Measurements from ENCODE around the gene CSMD2. TPM values are rescaled to one million over a fixed set of nuclear protein-coding genes. Genes with fewer than 3 reads are reported as not detected.
A peak's percentile ranks its signal among the peaks of the same experiment; 100 is the strongest.
"Not testable (repeated sequence)": the region's sequence is repeated elsewhere in the genome, so short reads cannot be mapped to it uniquely, and the experiment has no call there.

Gene CSMD2
- total RNA-seq, 2 experiments from 2014 or later = not detected

DNA sequence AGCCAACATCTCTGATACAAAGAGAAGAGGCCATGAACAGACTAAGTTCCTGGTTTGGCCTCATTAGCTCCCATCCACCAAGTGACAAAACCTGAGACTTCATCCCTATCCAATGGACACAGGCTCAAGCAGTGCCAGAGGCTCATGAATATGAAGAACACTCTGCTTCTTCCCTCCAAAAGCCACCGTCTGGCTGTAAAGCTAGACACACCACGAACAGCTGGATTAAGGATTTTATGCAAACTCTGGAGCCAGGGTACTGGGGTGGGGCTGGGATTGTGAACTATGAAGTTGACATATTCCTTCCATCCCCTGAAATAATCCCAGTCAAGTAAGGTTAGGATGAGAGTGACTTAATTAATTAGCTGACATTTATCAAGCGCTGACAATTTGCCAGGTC lies 139.4 kb downstream of the CSMD2 start:
- Mint-ChIP-seq H3K27me3 (ENCODE audit: low read depth) (peaks cover 9% of the 10 kb centered on the region), H3K4me3 (no peak overlapping the region), H3K36me3 (ENCODE audit: low read depth) (no peaks in the 10 kb centered on the region), H3K27ac (no peak overlapping the region), H3K4me1 (ENCODE audit: low read depth) (no peaks in the 10 kb centered on the region), H3K9me3 (no peaks in the 10 kb centered on the region)
- intact Hi-C loops (cut with micrococcal nuclease) = no loop called here
- no peak for DNase-seq
- CTCF ChIA-PET = no interaction called here

DNA sequence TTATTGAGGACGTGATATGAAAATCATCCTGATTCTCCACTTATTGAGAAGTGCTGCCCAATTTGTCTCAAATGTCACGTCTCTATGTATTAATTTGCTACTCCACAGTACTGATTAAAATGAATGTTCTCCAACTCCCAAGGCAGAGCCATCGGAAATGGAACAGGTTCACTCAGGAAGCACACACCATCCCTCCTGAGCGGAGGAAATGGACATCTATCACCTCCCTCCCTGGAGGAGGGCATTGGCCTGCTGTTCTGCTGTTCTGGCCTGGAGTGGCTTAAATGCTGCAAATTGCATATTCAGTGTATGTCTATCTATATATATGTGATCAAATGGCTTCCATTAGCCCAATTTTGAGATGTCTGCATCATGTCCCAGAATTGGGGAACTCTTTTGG lies 140.5 kb downstream of the CSMD2 start:
- no peaks in the 10 kb centered on the region for H3K36me3 Mint-ChIP-seq (ENCODE audit: low read depth)
- H3K4me3 Mint-ChIP-seq = no peak overlapping the region
- CTCF ChIA-PET = no interaction called here
- H3K4me1 Mint-ChIP-seq (ENCODE audit: low read depth) = no peaks in the 10 kb centered on the region
- no peaks in the 10 kb centered on the region for H3K9me3 Mint-ChIP-seq
- DNase-seq = no peak
- intact Hi-C loops (cut with micrococcal nuclease) = no loop called here
- H3K27me3 Mint-ChIP-seq (ENCODE audit: low read depth) = peaks cover 10% of the 10 kb centered on the region
- H3K27ac Mint-ChIP-seq = no peak overlapping the region

DNA sequence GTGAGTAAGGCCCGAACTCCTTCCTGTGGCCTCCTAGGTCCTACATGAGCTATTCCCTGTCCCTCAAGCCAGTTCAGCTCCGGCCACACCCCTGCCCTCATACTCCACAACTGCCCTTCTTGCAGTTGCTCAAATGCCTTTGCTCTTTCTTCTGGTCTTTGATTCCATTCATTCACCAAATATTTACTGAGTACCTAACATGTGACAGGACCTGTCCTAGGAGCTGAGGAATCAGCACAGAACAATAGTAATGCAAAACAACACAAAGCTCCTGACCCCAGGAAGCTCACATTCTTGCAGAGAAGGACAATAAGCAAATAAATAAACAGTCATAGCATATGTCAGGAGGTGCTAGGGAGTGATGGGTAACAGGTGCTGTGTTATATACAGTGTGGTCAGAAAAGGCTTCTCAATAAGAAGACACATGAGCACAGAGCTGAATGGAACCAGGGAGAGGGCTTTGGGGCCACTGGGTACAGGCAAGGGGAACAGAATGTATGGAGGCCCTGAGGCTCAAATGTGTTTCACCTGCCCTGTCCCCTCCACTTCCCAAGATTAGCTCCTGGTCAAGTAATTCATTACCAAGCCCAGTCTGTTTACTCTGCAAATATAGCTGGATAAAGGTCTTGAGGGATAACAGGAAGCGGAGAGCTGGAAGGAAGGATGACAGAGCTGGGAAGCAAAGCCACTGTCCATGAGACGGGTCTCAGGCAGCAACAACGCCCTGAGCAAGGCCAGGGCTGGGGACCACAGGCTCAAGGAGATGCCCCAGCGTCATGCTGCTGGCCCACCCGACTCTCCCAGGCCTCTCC lies 145.1 kb downstream of the CSMD2 start:
- no peaks in the 10 kb centered on the region for H3K4me1 Mint-ChIP-seq (ENCODE audit: low read depth)
- H3K27ac Mint-ChIP-seq = no peak overlapping the region
- peaks cover 9% of the 10 kb centered on the region for H3K27me3 Mint-ChIP-seq (ENCODE audit: low read depth)
- no peak for DNase-seq
- CTCF ChIA-PET = no interaction called here
- H3K36me3 Mint-ChIP-seq (ENCODE audit: low read depth) = no peaks in the 10 kb centered on the region
- H3K9me3 Mint-ChIP-seq = no peaks in the 10 kb centered on the region
- intact Hi-C loops (cut with micrococcal nuclease) = no loop called here
- no peak overlapping the region for H3K4me3 Mint-ChIP-seq

DNA sequence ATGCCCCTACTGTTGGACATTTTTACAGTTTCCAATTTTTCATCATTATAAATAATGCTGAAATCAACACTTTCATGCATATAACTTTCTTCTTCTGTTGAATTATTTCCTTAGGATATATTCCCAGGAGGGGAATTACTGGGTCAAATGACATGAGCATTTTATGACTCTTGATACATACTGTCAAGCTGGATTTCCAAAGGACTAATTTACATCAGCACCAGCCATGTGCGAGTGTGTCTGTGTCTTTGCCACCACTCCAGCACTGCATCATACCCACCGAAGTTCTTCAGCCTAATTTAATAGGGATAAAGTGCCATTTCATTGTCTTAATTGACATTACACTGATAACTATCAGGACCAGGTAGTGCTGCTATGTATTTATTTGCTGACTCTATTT lies 146.7 kb downstream of the CSMD2 start:
- no peak overlapping the region for H3K27ac Mint-ChIP-seq
- H3K27me3 Mint-ChIP-seq (ENCODE audit: low read depth) = peaks cover 15% of the 10 kb centered on the region
- no peak for DNase-seq
- CTCF ChIA-PET = no interaction called here
- H3K36me3 Mint-ChIP-seq (ENCODE audit: low read depth) = no peaks in the 10 kb centered on the region
- H3K9me3 Mint-ChIP-seq = no peaks in the 10 kb centered on the region
- intact Hi-C loops (cut with micrococcal nuclease) = no loop called here
- H3K4me3 Mint-ChIP-seq = no peak overlapping the region
- no peaks in the 10 kb centered on the region for H3K4me1 Mint-ChIP-seq (ENCODE audit: low read depth)

DNA sequence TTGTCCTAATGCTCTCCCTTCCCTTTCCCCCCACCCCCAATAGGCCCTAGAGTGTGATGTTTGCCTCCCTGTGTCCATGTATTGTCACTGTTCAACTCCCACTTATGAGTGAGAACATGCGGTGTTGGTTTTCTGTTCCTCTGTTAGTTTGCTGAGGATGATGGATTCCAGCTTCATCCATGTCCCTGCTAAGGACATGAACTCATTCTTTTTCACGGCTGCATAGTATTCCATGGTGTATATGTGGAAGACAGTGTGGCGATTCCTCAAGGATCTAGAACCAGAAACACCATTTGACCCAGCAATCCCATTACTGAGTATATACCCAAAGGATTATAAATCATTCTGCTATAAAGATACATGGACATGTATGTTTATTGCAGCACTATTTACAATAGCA lies 148.7 kb downstream of the CSMD2 start:
- H3K36me3 Mint-ChIP-seq (ENCODE audit: low read depth); H3K4me1 Mint-ChIP-seq (ENCODE audit: low read depth); DNase-seq; intact Hi-C loops (cut with micrococcal nuclease); H3K9me3 Mint-ChIP-seq; CTCF ChIA-PET; H3K4me3 Mint-ChIP-seq; H3K27ac Mint-ChIP-seq: not testable (repeated sequence)
- H3K27me3 Mint-ChIP-seq (ENCODE audit: low read depth) = peaks cover 15% of the 10 kb centered on the region

DNA sequence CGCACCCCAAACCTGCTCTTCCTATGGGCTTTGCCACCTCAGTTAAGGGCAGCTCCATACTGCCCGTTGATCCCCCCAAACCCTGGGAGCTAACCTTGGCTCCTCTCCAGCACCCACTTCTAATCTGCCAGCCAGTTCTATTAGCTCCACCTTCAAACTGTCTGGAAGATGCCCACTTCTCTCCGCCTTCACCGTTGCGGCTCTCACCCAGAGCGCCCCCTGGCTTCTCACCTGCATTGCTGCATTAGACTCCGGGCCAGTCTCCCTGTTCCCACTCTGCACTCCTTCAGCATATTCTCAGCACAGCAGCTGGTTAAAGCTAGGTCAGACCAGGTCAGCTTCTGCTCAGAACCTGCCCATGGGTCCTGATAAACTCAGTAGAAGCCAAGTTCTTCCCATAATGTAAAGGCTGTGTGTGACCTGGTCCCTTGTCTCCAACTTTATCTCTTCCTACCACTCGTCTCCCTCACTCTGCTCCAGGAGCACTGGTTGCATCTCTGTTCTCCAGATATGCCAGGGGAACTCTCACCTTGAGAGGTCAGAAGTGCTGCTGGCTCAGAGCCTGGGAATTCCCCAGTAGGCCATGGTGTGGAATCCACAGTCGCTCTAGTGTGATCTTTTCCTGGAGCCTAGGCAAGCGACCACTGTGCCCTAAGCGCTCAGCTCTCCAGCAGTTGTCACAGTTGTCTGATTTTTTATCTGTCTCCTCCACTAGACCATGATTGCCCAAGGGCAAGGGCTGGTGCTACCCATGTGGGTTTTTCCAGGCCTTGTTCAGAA lies 150.9 kb downstream of the CSMD2 start:
- Mint-ChIP-seq H3K9me3 (no peaks in the 10 kb centered on the region), H3K36me3 (ENCODE audit: low read depth) (no peaks in the 10 kb centered on the region), H3K27me3 (ENCODE audit: low read depth) (peaks cover 12% of the 10 kb centered on the region), H3K27ac (no peak overlapping the region), H3K4me3 (no peak overlapping the region), H3K4me1 (ENCODE audit: low read depth) (no peaks in the 10 kb centered on the region)
- intact Hi-C loops (cut with micrococcal nuclease) = no loop called here
- DNase-seq = peak; percentile 46
- CTCF ChIA-PET = interaction anchor here (0.8 to 1.5 kb wide), 2 partner anchors 22 to 381 kb away, joined by 3 to 4 read pairs; no protein-coding TSS in a partner anchor

DNA sequence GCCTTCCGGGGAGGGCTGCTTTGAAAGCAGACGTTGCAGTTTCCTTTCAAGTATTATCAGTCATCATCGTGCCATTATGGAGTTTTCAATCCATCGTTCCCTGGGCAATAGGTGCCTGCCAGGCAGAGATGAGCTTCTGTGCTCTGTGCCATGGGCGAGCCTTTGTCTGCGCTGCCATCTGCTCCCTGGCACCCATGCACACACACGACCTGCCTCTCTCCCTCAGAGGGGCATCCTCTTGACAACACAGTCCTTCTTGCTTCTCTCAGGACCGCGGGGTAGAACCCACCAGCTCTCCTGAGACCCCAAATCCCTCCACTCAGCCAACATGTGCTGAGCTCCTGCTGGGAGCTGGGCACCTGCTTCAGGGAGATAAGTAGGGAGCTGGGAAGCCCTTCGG lies 151.9 kb downstream of the CSMD2 start:
- H3K4me1 Mint-ChIP-seq (ENCODE audit: low read depth) = no peaks in the 10 kb centered on the region

DNA sequence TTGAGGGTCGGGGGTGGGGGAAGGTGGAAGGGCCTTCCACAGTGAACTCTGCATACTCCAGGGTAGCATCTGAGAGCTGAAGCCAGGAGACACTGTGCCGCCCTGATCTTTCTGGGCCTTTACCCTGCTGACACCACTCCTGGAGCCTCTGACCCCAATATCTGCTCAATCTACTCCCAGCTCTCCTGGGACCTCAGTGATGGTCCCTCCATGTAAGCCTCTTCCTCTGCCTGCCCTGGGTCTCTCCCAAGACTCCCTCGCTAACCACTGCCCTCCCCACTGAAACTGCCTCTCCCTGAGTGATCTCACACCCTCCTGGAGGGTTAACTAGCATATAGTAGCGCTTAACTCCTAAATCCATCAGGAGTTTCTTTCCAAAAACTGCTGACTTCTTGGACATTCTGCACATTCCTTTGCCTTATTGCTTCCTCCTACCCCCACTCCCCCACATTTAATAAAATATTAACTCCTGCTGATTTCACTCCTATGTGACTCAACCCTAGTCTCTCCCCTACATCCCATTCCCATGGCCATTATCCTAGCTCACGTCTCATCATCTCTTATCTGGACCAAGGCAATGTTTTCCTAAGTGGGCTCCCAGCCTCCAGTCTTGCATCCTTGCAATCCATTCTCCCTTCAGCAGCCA lies 155.6 kb downstream of the CSMD2 start:
- CTCF ChIA-PET = interaction anchor here (1.2 kb wide), 1 partner anchor 24 kb away, joined by 3 read pairs; no protein-coding TSS in a partner anchor
- intact Hi-C loops (cut with micrococcal nuclease) = no loop called here
- no peak for DNase-seq
- no peaks in the 10 kb centered on the region for H3K36me3 Mint-ChIP-seq (ENCODE audit: low read depth)
- no peaks in the 10 kb centered on the region for H3K9me3 Mint-ChIP-seq
- no peak overlapping the region for H3K4me3 Mint-ChIP-seq
- H3K27me3 Mint-ChIP-seq (ENCODE audit: low read depth) = peaks cover 8% of the 10 kb centered on the region
- no peaks in the 10 kb centered on the region for H3K4me1 Mint-ChIP-seq (ENCODE audit: low read depth)
- H3K27ac Mint-ChIP-seq = no peak overlapping the region

More for the DNA sequence above, 151.9 kb downstream of the CSMD2 start:
- Mint-ChIP-seq H3K36me3 (ENCODE audit: low read depth) (no peaks in the 10 kb centered on the region), H3K4me3 (no peak overlapping the region), H3K27ac (no peak overlapping the region), H3K27me3 (ENCODE audit: low read depth) (peaks cover 12% of the 10 kb centered on the region), H3K9me3 (no peaks in the 10 kb centered on the region)
- intact Hi-C loops (cut with micrococcal nuclease) = no loop called here
- no peak for DNase-seq
- CTCF ChIA-PET = interaction anchor here (0.8 to 1.5 kb wide), 3 partner anchors 18 to 380 kb away, joined by 3 to 4 read pairs (median 3); no protein-coding TSS in a partner anchor

DNA sequence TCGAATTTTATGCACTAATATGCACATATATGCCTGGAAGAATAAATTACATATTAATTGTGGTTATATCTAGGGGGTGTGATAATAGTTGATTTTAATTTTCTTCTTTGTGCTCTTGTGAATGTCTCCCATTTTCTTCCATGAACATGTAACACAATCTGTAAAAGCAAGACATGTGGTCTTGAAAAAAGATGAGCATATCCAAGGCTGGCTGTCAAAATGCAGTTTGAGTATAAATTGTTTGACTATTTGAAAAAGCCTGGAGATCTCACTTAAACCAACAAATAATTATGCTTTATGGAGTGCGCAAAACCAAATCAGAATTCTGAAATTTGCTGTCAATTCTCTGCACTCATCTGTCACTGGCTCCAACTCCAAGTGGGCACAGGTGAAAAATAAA lies 157.3 kb downstream of the CSMD2 start:
- CTCF ChIA-PET = no interaction called here
- H3K4me1 Mint-ChIP-seq (ENCODE audit: low read depth) = no peaks in the 10 kb centered on the region
- no peak for DNase-seq
- intact Hi-C loops (cut with micrococcal nuclease) = no loop called here
- no peaks in the 10 kb centered on the region for H3K9me3 Mint-ChIP-seq
- no peak overlapping the region for H3K4me3 Mint-ChIP-seq
- no peak overlapping the region for H3K27ac Mint-ChIP-seq
- no peaks in the 10 kb centered on the region for H3K36me3 Mint-ChIP-seq (ENCODE audit: low read depth)
- no peaks in the 10 kb centered on the region for H3K27me3 Mint-ChIP-seq (ENCODE audit: low read depth)

DNA sequence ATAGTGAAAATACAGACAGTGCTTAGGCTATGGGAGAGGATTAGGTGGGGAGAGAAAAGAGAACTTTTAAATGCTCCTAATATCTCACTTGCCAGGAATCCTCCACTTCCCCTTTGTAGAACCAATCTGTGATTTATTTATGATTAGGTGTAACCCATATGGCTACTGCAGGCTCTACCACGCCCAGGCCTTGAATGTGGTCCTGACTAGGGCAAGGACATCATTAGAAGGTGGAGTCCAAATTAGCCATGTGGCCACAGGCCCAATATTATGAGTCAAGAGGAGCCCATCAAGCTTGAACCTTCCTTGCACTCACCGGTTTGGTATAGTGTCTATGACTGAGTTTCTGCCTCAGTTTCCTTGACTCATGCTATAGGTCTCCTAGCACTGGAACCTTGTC lies 159.7 kb downstream of the CSMD2 start:
- Mint-ChIP-seq H3K4me1 (ENCODE audit: low read depth) (no peaks in the 10 kb centered on the region), H3K4me3 (no peak overlapping the region), H3K36me3 (ENCODE audit: low read depth) (no peaks in the 10 kb centered on the region), H3K9me3 (no peaks in the 10 kb centered on the region), H3K27me3 (ENCODE audit: low read depth) (peaks cover 4% of the 10 kb centered on the region), H3K27ac (no peak overlapping the region)
- CTCF ChIA-PET = no interaction called here
- no peak for DNase-seq
- intact Hi-C loops (cut with micrococcal nuclease) = no loop called here

DNA sequence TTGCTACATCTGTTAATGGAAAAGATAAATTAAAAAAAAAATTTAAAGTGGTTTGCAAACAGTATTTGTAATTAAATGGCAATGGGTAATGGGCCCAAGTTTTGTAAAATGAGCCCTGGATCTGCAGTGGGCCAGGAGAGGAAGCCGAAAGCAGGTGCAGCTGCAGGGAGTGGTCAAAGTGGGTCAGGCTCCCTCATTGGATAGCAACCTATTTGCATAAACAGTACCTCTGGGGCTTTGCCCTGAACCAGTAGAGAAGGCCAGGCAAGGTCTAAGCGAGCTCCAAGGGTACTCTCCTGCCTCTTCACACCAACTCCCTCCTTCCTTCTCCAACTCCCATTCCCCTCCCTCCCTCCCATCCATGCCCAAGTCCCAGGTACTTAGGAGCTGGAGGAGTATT lies 162.2 kb downstream of the CSMD2 start:
- Mint-ChIP-seq H3K4me3 (no peak overlapping the region), H3K9me3 (no peaks in the 10 kb centered on the region), H3K36me3 (ENCODE audit: low read depth) (no peaks in the 10 kb centered on the region), H3K27me3 (ENCODE audit: low read depth) (peaks cover 9% of the 10 kb centered on the region), H3K4me1 (ENCODE audit: low read depth) (no peaks in the 10 kb centered on the region), H3K27ac (no peak overlapping the region)
- intact Hi-C loops (cut with micrococcal nuclease) = no loop called here
- no peak for DNase-seq
- CTCF ChIA-PET = no interaction called here

DNA sequence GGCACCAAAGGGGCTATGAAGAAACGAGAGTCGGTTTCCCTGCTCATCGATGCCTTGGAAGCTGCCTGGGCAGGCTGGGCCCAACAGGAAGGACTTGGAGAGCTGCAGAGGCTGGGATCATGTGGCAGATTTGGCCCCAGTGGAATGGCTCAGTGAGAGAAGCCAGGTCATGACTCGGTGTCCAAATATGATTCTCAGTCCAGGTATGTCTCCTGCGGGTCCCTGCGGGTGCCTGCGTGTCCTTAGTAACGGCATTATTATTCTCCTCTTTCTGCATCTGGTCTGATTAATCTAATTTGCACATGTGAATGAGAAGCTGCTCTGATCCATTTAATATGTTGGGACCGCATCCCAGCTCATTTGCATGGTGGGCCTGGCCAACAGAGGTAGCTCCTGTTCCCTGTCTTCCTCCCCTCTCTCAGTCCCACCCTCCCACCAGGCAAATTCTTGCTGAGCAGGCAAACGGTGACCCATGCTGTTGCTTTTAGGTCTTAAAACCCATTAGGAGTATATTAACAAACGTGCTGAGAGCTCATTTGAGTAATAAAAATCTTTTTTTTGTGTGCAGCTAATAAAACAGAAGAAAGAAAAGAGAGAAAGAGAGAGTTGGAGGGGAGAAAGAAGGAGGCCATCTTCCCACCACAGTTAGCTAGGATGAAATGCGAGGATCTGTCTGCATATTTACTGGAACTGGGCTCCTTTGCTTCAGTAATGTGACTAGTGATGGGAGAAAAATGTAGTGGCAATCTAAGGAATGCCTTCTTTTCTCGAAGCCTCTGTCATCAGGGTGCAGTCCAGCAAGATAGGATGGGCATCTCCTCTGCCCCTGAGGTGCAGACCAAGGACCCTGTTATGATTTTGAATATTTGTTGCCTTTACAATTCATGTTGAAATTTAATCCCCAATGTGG lies 167.6 kb downstream of the CSMD2 start:
- Mint-ChIP-seq H3K27ac (no peak overlapping the region), H3K27me3 (ENCODE audit: low read depth) (peaks cover 13% of the 10 kb centered on the region), H3K4me3 (no peak overlapping the region), H3K9me3 (no peaks in the 10 kb centered on the region), H3K36me3 (ENCODE audit: low read depth) (no peaks in the 10 kb centered on the region), H3K4me1 (ENCODE audit: low read depth) (no peaks in the 10 kb centered on the region)
- no peak for DNase-seq
- CTCF ChIA-PET = no interaction called here
- intact Hi-C loops (cut with micrococcal nuclease) = no loop called here
